Calu3 (cell line): ENCODE data around the gene MVD. TPM values are rescaled to one million over a fixed set of nuclear protein-coding genes. Genes with fewer than 3 reads are reported as not detected.

Experiments used
- BruUV-seq: library from RNA; stranded (reverse); fragments of 400-500 nt; replicated peaks from 2 replicates; lab custom pipeline; 2021; lab: Mats Ljungman, UMichigan
- CTCF ChIA-PET: fragments of 300-600 bp; sonication (Branson Sonifier 250); formaldehyde crosslinking; loops from one replicate; lab custom pipeline; 2022; ENCODE audit warnings: antibody characterized with exemption; lab: Charles Lee
- DNase-seq: peaks from one replicate; pipeline ENCODE4 v3.0.0; 2022
- H3K27ac Mint-ChIP-seq: one replicate; pipeline ENCODE4 v1.8.0; 2022; ENCODE audit warnings: mixed read lengths; ENCODE audit not compliant: unreplicated experiment
- H3K27me3 Mint-ChIP-seq: one replicate; pipeline ENCODE4 v1.8.0; 2022; ENCODE audit warnings: mixed read lengths; ENCODE audit not compliant: unreplicated experiment
- H3K36me3 Mint-ChIP-seq: one replicate; pipeline ENCODE4 v1.8.0; 2022; ENCODE audit warnings: mild to moderate bottlenecking, moderate library complexity, mixed read lengths; ENCODE audit not compliant: insufficient read depth, unreplicated experiment
- H3K4me1 Mint-ChIP-seq: one replicate; pipeline ENCODE4 v1.8.0; 2022; ENCODE audit warnings: mild to moderate bottlenecking, low read depth, mixed read lengths; ENCODE audit not compliant: unreplicated experiment
- H3K4me3 Mint-ChIP-seq: one replicate; pipeline ENCODE4 v1.8.0; 2022; ENCODE audit warnings: mild to moderate bottlenecking, low read depth, moderate library complexity, mixed read lengths; ENCODE audit not compliant: unreplicated experiment
- H3K9me3 Mint-ChIP-seq: one replicate; pipeline ENCODE4 v1.8.0; 2022; ENCODE audit warnings: low read depth, mixed read lengths; ENCODE audit not compliant: unreplicated experiment
- CTCF ChIP-seq: fragments of 200-600 bp; IDR thresholded peaks from one replicate; pipeline ENCODE4 v1.8.0; 2022; ENCODE audit warnings: antibody characterized with exemption; ENCODE audit not compliant: unreplicated experiment
- intact Hi-C: fragments of 100-400 bp; cut with micrococcal nuclease; formaldehyde crosslinking; loops from one replicate; pipeline ENCODE4 v1.10.0; 2022; ENCODE audit not compliant: unreplicated experiment
- total RNA-seq: library from RNA; stranded (reverse); gene quantifications from 2 replicates; pipeline ENCODE4 v1.2.3, GENCODE V29; 2022

The MVD gene
- total RNA-seq, 1 experiment from 2014 or later = 152 TPM

GRCh38 chr16:88656291-88656980 is 6.5 kb downstream of the MVD start:
- no peaks in the 10 kb centered on the region for H3K9me3 Mint-ChIP-seq
- CTCF ChIA-PET = no interaction called here
- intact Hi-C loops = no loop called here

DNA sequence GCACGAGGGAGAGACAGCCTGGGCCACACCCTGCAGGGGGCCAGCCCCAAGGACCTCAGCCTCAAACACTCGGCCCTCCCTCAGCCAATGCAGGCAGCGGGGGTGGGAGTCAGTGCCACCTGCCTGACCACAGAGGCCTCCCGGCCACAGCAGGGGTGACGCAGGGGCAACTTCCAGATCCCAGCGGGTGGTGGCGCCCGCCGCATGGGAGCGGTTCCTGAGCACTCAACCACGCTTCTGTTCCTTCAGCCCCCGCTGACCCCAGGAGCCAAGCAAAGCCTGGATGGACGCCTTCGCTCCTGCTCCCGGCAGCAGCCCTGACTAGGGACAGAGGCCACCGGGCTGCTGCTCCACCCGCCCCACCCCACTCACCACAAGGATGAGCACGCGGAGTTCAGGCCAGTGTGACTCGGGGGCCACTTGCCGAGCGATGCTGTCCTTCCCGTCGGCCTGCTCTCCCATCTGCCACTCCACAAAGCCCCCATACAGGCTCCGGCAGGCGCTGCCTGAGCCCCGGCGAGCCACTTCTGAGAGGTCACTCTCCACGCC is 7.1 kb downstream of the MVD start:
- TF ChIP-seq CTCF = no peak
- H3K4me3 Mint-ChIP-seq = no peak overlapping the region
- no peaks in the 10 kb centered on the region for H3K27me3 Mint-ChIP-seq
- intact Hi-C loops = no loop called here
- H3K4me1 Mint-ChIP-seq = peaks cover 15% of the 10 kb centered on the region
- H3K36me3 Mint-ChIP-seq = peaks cover 92% of the 10 kb centered on the region
- BruUV-seq = no TSS peak
- DNase-seq = no peak
- CTCF ChIA-PET = no interaction called here
- no peaks in the 10 kb centered on the region for H3K9me3 Mint-ChIP-seq
- H3K27ac Mint-ChIP-seq = no peak overlapping the region

More at GRCh38 chr16:88656291-88656980, 6.5 kb downstream of the MVD start:
- no TSS peak for BruUV-seq
- no peak overlapping the region for H3K27ac Mint-ChIP-seq
- no peak for TF ChIP-seq CTCF
- H3K36me3 Mint-ChIP-seq = peaks cover 92% of the 10 kb centered on the region
- peaks cover 11% of the 10 kb centered on the region for H3K4me1 Mint-ChIP-seq
- no peak for DNase-seq
- no peak overlapping the region for H3K4me3 Mint-ChIP-seq
- no peaks in the 10 kb centered on the region for H3K27me3 Mint-ChIP-seq

- Mint-ChIP-seq H3K4me3 (no peak overlapping the region), H3K9me3 (no peaks in the 10 kb centered on the region), H3K36me3 (peaks cover 92% of the 10 kb centered on the region), H3K4me1 (peaks cover 15% of the 10 kb centered on the region), H3K27ac (no peak overlapping the region), H3K27me3 (no peaks in the 10 kb centered on the region)
- no TSS peak for BruUV-seq
- CTCF ChIA-PET = interaction anchor here (0.7 to 1.0 kb wide), 2 partner anchors 16 to 67 kb away, joined by 3 read pairs; no protein-coding TSS in a partner anchor
- intact Hi-C loops = no loop called here
- no peak for DNase-seq
- TF ChIP-seq CTCF = no peak
These were observed 7.7 kb downstream of the MVD start for GRCh38 chr16:88655053-88655732.

DNA sequence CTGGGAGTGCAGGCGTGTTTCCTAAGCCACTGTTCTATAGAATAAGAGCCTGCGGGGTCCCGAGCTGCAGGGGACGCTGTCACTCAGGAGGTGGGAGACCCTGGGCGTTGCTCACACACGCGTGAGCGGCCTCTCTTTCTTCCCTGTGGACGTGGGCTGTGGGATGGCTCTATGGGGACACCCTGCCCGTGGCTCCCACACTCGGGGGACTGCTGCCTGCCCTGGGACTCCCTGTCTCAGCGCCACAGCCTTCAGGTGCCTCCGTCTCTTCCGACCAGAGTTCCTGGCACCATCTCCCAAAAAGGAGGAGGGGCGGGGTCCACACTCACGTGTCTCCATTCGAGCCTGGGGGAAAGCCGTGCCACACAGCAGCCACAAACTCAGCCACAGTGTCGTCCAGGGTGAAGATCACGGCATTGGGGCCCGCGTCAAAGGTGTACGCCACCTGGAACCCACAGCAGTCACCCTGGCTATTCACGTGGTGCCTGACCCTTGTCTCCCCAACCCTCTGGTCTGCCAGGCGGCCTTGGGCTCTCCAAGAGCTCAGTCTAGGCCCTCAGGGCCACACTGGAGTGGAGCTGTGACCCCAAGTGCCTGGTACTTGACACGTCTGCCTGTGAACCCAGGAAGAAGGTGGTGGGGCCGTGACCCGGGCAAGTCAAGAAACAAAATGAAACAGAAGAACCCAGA is 8.4 kb downstream of the MVD start:
- H3K4me3 Mint-ChIP-seq = no peak overlapping the region
- CTCF ChIA-PET = interaction anchor here (0.7 to 1.0 kb wide), 2 partner anchors 15 to 68 kb away, joined by 3 read pairs; no protein-coding TSS in a partner anchor
- no TSS peak for BruUV-seq
- TF ChIP-seq CTCF = no peak
- H3K4me1 Mint-ChIP-seq = peaks cover 18% of the 10 kb centered on the region
- DNase-seq = no peak
- no peaks in the 10 kb centered on the region for H3K27me3 Mint-ChIP-seq
- no peak overlapping the region for H3K27ac Mint-ChIP-seq
- peaks cover 92% of the 10 kb centered on the region for H3K36me3 Mint-ChIP-seq
- intact Hi-C loops = no loop called here
- no peaks in the 10 kb centered on the region for H3K9me3 Mint-ChIP-seq
